Retina (tissue), 1 donor: ENCODE results near the gene NIP7.

Experiments
- DNase-seq: peaks from one replicate; pipeline ENCODE4 v3.0.0-alpha.2; 2016

Gene NIP7

GRCh38 chr16:69319381-69319780, 20.2 kb upstream of the NIP7 start:
- DNase-seq, result no peak

- DNase-seq, result no peak
These were observed 19.5 kb upstream of the NIP7 start for GRCh38 chr16:69319826-69320739.

GRCh38 chr16:69320740-69321073, 18.9 kb upstream of the NIP7 start:
- no peak for DNase-seq

GRCh38 chr16:69321080-69321479, 18.5 kb upstream of the NIP7 start:
- no peak for DNase-seq

- DNase-seq, result no peak
These were observed 17.2 kb upstream of the NIP7 start for GRCh38 chr16:69322343-69322742.

- DNase-seq, result no peak
These were observed 16.2 kb upstream of the NIP7 start for GRCh38 chr16:69323415-69323814.

GRCh38 chr16:69324013-69324531, 15.5 kb upstream of the NIP7 start:
- no peak for DNase-seq

GRCh38 chr16:69324585-69325253, 14.9 kb upstream of the NIP7 start:
- DNase-seq, result no peak

- no peak for DNase-seq
These were observed 13.8 kb upstream of the NIP7 start for GRCh38 chr16:69325784-69326171.

- DNase-seq, result no peak
These were observed 13.2 kb upstream of the NIP7 start for GRCh38 chr16:69326172-69326873.

- no peak for DNase-seq
These were observed 11.8 kb upstream of the NIP7 start for GRCh38 chr16:69327585-69328310.

- peak; percentile 9 for DNase-seq
These were observed 10.7 kb upstream of the NIP7 start for GRCh38 chr16:69328854-69329316.

GRCh38 chr16:69329369-69330285, 9.9 kb upstream of the NIP7 start:
- peak; percentile 48 for DNase-seq

GRCh38 chr16:69330286-69331109, 9.1 kb upstream of the NIP7 start, which contains the start of gene PDF:
Gene PDF (minus strand): TSS chr16:69330588. CDS start chr16:69330570, 18 bp downstream.
- DNase-seq, result peak; percentile 94

GRCh38 chr16:69334696-69335095, 4.9 kb upstream of the NIP7 start:
- DNase-seq, result no peak

GRCh38 chr16:69338557-69339288, 849 bp upstream of the NIP7 start:
- no peak for DNase-seq

GRCh38 chr16:69340095-69340644, 598 bp downstream of the NIP7 start:
- DNase-seq, result no peak

GRCh38 chr16:69344171-69344570, 4.6 kb downstream of the NIP7 start:
- DNase-seq, result no peak

GRCh38 chr16:69345923-69346322, 6.4 kb downstream of the NIP7 start:
- no peak for DNase-seq
